DMS153 (cell line): ENCODE data around the gene UBALD2.
A peak's percentile ranks its signal among the peaks of the same experiment; 100 is the strongest.
"Not testable (repeated sequence)": the region's sequence is repeated elsewhere in the genome, so short reads cannot be mapped to it uniquely, and the experiment has no call there.

Experiments
- DNase-seq: peaks from one replicate; lab custom pipeline; 2025; lab: John Stamatoyannopoulos, UW

Gene UBALD2

GRCh38 chr17:76278268-76278908, 13.2 kb downstream of the UBALD2 start:
- no peak for DNase-seq

DNA sequence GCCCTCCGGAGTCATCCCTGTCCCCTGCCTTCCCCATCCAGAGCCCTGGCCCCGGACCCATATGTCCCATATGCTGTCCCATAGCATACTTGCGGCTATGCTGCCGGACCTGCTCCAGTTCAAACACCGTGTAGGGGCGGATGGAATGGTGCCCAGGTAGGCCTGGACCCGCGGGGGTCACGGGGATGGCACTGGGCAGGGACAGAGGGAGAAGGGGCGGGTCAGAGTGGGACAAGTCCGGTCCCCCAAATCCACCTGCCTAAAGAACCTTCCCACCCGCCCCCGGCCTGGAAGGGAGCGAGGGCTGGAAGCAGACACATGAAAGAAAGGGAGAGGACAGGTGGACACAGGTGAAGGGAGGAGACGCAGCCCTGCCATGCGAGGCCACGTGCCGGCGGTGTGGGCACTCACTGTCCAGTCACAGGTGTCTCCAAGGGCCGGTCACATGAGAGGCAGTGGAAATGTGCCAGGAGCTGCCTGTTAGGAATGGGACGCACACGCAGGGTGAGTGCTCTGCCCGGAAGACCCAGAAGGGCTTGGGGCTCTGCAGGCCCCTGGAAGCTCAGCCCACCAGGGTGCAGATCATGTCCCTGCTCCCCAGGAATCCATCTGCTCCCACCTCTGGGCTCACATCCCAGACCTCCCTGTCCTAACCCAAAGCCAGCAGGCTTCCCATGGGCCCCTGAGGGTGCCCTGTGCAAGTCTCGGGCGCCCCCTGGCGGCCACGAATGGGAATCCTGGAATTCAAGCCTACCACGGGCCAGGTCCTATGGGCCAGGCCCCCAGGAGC, 14.0 kb downstream of the UBALD2 start:
- DNase-seq: peak; percentile 33

- DNase-seq: no peak
Measured at GRCh38 chr17:76279742-76280287, 14.7 kb downstream of the UBALD2 start.

- DNase-seq: no peak
Measured at GRCh38 chr17:76280650-76281049, 15.5 kb downstream of the UBALD2 start.

DNA sequence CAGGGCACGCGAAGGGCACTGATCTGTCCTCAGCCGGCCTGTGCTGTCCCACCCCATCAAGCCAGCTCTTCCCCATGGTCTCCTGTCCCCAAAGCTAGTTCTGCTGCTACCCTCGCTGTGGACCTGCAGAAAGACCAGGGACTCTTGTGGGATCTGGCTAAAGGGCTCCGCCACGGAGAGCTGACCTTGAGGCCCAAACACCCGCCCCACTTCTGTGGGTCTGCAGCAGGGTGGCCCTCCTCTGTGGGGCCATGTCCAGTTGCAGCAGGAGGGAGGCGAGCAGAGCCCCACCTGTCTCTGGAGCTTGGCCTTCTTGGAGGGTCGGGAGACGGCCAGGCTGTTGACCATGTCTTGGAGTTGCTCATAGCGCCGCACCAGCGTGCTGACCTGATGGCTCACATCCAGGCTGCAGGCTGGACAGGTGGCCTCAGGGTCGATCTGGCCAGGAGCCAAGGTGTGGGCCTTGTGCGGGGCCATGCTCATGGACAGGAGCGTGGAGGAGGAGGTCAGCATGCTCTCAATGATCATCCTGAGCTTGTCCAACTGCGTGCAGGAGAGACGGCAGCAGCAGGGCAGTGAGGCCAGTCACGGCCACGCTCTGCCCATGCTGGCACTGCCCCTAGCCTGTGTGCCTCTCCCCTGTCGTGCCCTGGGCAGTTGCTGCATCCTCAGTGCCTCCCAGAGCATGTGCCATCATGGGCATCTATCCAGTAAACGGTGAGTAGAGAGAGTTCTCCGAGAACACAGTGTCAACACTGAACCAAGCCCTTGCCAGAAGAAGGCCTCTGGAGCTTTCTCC, 16.6 kb downstream of the UBALD2 start:
- no peak for DNase-seq

DNA sequence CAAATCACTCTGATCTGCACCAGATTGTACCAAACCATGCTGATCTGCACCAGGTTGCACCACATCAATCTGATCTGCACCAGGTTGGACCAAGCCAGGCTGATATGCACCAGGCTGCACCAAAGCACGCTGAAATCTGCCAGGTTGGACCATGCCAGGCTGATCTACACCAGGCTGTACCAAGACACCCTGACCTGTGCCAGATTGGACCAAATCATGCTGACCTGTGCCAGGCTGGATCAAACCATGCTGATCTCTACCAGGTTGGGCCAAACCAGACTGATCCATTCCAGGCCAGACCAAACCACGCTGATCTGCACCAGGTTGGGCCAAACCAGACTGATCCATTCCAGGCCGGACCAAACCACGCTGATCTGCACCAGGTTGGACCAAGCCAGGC, 27.4 kb downstream of the UBALD2 start:
- no peak for DNase-seq

- DNase-seq: no peak
Measured at GRCh38 chr17:76293106-76293505, 28.0 kb downstream of the UBALD2 start.

DNA sequence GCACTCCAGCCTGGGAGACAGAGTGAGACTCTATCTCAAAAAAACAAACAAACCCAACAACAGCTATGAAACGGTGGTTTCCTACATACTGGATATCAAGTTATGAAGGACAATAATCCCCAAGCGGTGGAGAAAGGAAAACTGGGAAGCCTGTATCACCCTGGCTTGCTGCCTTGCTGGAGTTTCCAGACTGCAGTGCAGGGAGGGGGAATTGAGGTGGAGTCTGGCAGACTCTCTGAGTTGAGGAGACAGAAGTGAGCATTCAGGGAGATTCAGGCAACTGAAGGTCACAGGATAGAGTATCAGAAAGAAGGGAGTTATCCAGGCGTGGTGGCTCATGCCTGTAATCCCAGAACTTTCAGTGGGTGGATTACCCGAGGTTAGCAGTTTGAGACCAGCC, 31.0 kb downstream of the UBALD2 start:
- DNase-seq: no peak

- no peak for DNase-seq
Measured at GRCh38 chr17:76296889-76297288, 31.7 kb downstream of the UBALD2 start.

GRCh38 chr17:76297436-76297835, 32.3 kb downstream of the UBALD2 start:
- no peak for DNase-seq

DNA sequence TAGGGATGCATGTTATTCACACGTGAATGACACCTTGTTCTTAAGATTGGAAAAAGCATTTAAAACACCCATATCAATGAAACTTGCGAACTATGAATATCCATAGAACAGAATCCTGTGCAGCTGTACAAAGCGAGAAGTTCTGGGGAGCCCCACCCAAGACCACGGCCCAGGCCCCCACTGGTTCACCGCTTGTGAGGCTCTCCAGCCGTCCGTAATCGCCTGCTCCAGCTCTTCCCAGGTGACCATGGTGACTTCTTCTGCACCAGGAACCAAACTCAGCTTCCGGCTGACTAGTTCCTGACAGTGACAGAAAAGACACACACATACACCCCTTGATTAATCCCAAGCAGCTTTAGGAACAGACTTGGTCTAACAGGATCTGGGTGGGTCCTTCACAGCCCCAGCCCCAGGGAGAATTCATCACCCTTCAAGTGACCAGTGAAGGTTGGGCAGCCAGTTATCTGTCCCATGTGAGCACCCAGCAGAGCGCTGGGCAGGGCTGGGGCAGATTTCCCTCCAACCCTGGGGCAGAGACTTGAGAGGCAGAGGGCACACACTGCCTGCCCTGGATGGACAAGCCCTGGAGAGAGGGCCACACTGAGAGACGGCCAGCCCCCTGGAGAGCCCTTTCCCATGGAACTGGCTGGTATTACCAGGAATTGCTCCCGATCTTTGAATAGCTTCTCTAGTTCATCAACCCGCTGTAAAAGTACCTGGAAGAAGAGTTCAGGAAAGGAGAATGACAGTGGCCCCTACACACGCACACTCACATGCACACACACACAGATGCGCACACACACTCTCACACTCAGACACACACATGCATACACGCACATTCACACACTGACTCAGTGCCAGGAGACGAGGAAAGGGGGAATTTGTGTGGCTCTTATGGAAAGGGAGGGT, 39.3 kb downstream of the UBALD2 start:
- no peak for DNase-seq

GRCh38 chr17:76305135-76305454, 39.9 kb downstream of the UBALD2 start:
- DNase-seq: not testable (repeated sequence)

DNA sequence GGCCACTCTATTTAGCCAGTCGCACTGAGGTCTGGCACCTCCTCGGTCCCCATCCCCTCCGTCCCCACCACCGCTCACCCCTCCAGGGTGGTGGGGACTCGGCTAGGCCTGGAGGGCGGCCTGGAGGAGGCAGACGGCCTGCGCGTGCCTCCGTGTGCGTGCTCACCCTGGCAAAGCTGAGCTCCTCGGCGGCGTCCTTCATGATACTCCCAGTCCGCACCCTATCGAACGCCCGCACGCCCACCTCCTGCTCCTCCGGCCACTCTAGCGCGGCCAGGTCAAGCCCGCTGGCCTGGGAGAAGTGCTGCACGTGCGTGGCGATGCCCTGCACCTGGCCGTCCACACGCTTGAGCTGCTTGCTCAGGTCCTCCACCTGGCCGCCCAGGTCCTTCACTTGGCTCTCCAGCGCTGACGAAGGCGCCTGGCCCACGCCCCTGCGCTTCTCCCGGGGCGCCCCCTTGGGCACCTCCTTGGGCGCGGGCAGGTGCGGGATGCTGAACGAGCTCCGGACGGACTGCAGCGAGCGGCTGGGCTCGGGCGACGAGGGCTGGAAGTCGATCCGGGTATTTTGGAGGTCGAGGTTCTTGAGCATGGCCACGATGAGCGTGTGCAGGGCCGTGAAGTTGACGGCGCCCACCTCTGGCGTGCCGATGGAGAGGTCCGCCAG, 42.3 kb downstream of the UBALD2 start:
- no peak for DNase-seq

- DNase-seq: no peak
Measured at GRCh38 chr17:76307966-76308338, 42.8 kb downstream of the UBALD2 start, which contains the start of gene QRICH2. Gene QRICH2, minus strand, starts transcription at chr17:76308276. Its CDS starts 278 bp downstream, at chr17:76307998.

- no peak for DNase-seq
Measured at GRCh38 chr17:76309461-76309860, 44.3 kb downstream of the UBALD2 start.

DNA sequence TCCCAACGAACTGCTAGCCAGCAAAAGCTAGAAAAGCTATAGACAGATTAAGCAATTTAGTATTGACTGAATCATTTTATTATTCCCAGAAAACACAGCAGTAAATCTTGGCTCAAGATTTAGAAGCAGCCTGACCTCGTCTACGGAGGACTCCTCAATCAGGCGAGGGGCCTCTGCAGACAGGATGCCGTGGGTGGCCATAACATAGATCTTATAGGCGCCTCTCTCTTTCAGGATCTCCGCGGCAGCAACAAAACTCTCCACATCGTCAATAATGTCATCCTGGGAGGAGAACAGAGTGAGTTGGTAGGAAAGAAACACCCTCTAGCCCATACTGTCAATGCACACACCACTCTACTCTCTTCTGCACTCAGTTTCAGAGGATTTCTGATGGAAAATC, 47.6 kb downstream of the UBALD2 start:
- DNase-seq: no peak

- DNase-seq: no peak
Measured at GRCh38 chr17:76314392-76315227, 49.5 kb downstream of the UBALD2 start.

- DNase-seq: no peak
Measured at GRCh38 chr17:76317535-76317934, 52.4 kb downstream of the UBALD2 start.

DNA sequence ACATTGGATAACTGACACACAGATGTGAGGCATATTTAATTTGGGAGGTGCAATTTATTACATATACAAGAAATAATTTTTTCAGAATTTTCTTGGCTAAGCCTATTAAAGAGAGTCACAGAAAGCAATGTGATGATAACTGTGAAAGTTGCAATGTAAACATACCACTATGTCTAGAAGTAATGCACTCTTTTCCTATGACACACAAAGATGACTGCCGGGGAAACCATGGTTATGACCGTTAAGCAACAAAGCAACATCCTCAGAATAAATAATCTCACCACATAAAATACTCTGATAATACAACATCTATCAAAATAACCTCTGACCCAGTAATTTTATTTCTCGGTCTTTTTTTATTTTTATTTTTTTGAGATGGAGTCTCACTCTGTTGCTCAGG, 53.4 kb downstream of the UBALD2 start:
- no peak for DNase-seq
